Erythroblast (primary cell): ENCODE results near the gene BMP7.

Experiments
- DNase-seq, 2 experiments: peaks; one replicate each; lab custom pipeline; 2025; lab: John Stamatoyannopoulos, UW
- GATA1 ChIP-seq: IDR thresholded peaks from 2 replicates; pipeline ENCODE4 v1.6.1; 2011; ENCODE audit warnings: low read depth, mild to moderate bottlenecking, control low read depth, low read length, moderate library complexity
- POLR2A ChIP-seq: IDR thresholded peaks from 2 replicates; pipeline ENCODE4 v1.6.1; 2011; ENCODE audit warnings: mild to moderate bottlenecking, low read length

BMP7 gene

GRCh38 chr20:57229490-57229889, 37.0 kb downstream of the BMP7 start:
- DNase-seq, result no peak
- no peak for TF ChIP-seq POLR2A
- no peak for TF ChIP-seq GATA1

- no peak for TF ChIP-seq POLR2A
- no peak for TF ChIP-seq GATA1
- no peak for DNase-seq
Observed at GRCh38 chr20:57225830-57226229, 40.6 kb downstream of the BMP7 start.

GRCh38 chr20:57225197-57225733, 41.2 kb downstream of the BMP7 start:
- TF ChIP-seq GATA1, result no peak
- no peak for TF ChIP-seq POLR2A
- no peak for DNase-seq

GRCh38 chr20:57224641-57225138, 41.8 kb downstream of the BMP7 start:
- DNase-seq, result no peak
- TF ChIP-seq POLR2A, result no peak

- no peak for DNase-seq
- TF ChIP-seq GATA1 (no peak), POLR2A (no peak)
Observed at GRCh38 chr20:57223648-57224489, 42.6 kb downstream of the BMP7 start.

- no peak for DNase-seq
- no peak for TF ChIP-seq POLR2A
- TF ChIP-seq GATA1, result no peak
Observed at GRCh38 chr20:57222631-57222950, 43.9 kb downstream of the BMP7 start.

- no peak for DNase-seq
- TF ChIP-seq GATA1 (no peak), POLR2A (no peak)
Observed at GRCh38 chr20:57221916-57222630, 44.4 kb downstream of the BMP7 start.

- DNase-seq, result no peak
- no peak for TF ChIP-seq GATA1
- no peak for TF ChIP-seq POLR2A
Observed at GRCh38 chr20:57220337-57221145, 45.9 kb downstream of the BMP7 start.

GRCh38 chr20:57219071-57219677, 47.3 kb downstream of the BMP7 start:
- DNase-seq, result no peak
- TF ChIP-seq GATA1 (no peak), POLR2A (no peak)

GRCh38 chr20:57218489-57218888, 48.0 kb downstream of the BMP7 start:
- DNase-seq, result no peak
- TF ChIP-seq GATA1 (no peak), POLR2A (no peak)

GRCh38 chr20:57217802-57218201, 48.6 kb downstream of the BMP7 start:
- TF ChIP-seq GATA1, result no peak
- no peak for TF ChIP-seq POLR2A
- DNase-seq, result no peak

- TF ChIP-seq GATA1 (no peak), POLR2A (no peak)
- no peak for DNase-seq
Observed at GRCh38 chr20:57216669-57217068, 49.8 kb downstream of the BMP7 start.
